SK-N-MC (cell line): ENCODE measurements around the gene GRB10.

Source experiments
- EZH2 ChIP-seq: fragments of 200-600 bp; sonication (generic); IDR thresholded peaks from one replicate; pipeline ENCODE4 v1.6.1; 2017; ENCODE audit warnings: antibody characterized with exemption
- FOXP2 ChIP-seq: optimal IDR thresholded peaks from 2 replicates; pipeline ENCODE3; 2011; ENCODE audit warnings: mild to moderate bottlenecking, moderate library complexity; ENCODE audit not compliant: insufficient read depth; ENCODE audit errors: extremely low read length, control extremely low read depth
- POLR2AphosphoS5 ChIP-seq: IDR thresholded peaks from 2 replicates; pipeline ENCODE4 v1.6.1; 2012; ENCODE audit warnings: mild to moderate bottlenecking, low read depth, low read length, borderline replicate concordance

- TF ChIP-seq FOXP2 = no peak
- no peak for TF ChIP-seq POLR2AphosphoS5
- no peak for TF ChIP-seq EZH2
Observed at GRCh38 chr7:50613473-50613872, 169.2 kb downstream of the GRB10 start.
